ENCODE data around the gene APCDD1L. TPM values are rescaled to one million over a fixed set of nuclear protein-coding genes. Genes with fewer than 3 reads are reported as not detected.
A peak's percentile ranks its signal among the peaks of the same experiment; 100 is the strongest.

The APCDD1L gene
- total RNA-seq, 4 donors from 2014 or later = 0.07 to 0.22 TPM; not detected in 2

DNA sequence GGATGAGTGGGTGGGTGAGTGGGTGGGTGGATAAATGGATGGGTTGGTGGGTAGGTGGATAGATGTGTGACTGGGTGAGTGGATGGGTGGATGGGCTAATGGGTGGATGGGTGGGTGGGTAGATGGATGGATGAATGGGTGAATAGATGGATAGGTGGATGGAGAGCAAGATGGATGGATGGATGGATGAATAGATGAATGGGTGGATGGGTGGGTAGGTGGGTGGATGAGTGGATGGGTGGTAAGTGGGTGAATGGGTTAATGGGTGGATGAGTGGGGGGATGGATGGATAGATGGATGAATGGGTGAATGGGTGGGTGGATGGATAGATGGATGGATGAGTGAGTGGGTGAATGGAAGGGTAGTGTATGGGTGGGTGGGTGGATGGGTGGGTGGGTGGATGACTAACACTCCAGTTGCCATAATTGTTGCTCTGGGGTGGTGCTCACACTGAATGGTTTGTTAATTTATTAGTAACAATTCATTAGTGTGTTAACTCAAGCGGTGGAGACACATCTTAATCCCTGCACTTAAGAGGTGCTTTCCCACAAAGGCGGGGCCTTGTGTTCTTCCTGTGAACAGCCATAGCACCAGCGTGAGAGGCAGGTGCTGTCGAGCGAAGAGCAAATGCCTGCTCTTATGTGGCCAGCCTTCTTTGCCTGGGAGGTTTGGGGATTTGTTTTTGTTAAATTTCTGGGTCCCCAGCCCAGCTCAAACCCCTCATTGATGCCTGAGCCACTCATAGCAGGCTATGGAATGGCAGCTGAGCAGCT, 4.9 kb upstream of the APCDD1L start:
- intact Hi-C loops (cut with DNase I; ENCODE audit: low total_unique reads) = no loop called here

DNA sequence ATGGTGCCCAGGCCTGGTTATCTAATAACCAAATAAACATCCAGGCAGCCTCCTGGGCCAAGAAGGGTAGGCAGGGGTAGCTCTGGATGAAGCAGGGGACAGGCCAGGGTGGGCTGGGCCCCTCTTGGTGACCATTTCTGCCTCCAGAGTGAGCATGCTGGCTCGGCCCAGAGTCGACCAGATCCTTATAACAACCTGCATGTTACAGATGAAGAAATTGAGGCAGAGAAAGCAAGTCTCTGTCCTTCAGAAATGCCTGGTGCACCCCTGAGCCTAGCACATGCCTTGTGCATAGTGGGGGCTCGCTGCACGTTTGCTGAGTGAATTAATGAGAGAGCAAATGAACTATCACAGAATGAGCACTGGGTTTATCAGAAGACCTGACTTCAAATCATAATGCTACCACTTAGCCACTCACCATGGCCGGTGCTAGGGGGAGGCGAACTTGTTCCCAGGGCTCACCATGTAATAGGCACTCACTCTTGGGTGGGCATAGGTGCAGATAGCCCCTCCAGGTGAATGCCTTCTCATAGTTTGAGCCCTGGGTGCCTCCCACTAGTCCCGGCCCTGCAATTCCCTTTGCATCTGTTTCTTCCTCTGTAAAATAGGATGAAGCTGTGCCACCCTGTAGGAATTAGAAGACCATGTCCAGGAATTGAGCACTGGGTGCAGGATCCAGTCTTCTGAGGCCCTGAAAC, 3.8 kb upstream of the APCDD1L start:
- no peak overlapping the region for H3K27ac ChIP-seq
- ATAC-seq (no peak), DNase-seq (no peak)
- H3K4me3 ChIP-seq = no peak overlapping the region
- no peaks in the 10 kb centered on the region for H3K4me1 ChIP-seq
- intact Hi-C loops (cut with DNase I; ENCODE audit: low total_unique reads) (no loop called here), in situ Hi-C loops (cut with MboI; ENCODE audit: low sequenced_read_pairs in 4 of 4) (no loop called here)
- peaks cover 10 to 15% (median 11%) of the 10 kb centered on the region in 3 donors for H3K27me3 ChIP-seq
- no peaks in the 10 kb centered on the region for H3K9me3 ChIP-seq
- no peaks in the 10 kb centered on the region for H3K36me3 ChIP-seq
- TF ChIP-seq, protein P1, sequence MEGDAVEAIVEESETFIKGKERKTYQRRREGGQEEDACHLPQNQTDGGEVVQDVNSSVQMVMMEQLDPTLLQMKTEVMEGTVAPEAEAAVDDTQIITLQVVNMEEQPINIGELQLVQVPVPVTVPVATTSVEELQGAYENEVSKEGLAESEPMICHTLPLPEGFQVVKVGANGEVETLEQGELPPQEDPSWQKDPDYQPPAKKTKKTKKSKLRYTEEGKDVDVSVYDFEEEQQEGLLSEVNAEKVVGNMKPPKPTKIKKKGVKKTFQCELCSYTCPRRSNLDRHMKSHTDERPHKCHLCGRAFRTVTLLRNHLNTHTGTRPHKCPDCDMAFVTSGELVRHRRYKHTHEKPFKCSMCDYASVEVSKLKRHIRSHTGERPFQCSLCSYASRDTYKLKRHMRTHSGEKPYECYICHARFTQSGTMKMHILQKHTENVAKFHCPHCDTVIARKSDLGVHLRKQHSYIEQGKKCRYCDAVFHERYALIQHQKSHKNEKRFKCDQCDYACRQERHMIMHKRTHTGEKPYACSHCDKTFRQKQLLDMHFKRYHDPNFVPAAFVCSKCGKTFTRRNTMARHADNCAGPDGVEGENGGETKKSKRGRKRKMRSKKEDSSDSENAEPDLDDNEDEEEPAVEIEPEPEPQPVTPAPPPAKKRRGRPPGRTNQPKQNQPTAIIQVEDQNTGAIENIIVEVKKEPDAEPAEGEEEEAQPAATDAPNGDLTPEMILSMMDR (IDR thresholded peaks at IDR 0.05 in 4 of 5, conservative IDR thresholded peaks at IDR 0.05 in 1 of 5) = no peak
- TF ChIP-seq POLR2A (IDR thresholded peaks at IDR 0.05) = no peak

More for the DNA sequence above, 4.9 kb upstream of the APCDD1L start:
- ATAC-seq (no peak), DNase-seq (no peak)
- H3K4me3 ChIP-seq = no peak overlapping the region
- no peaks in the 10 kb centered on the region for H3K9me3 ChIP-seq
- no peaks in the 10 kb centered on the region for H3K4me1 ChIP-seq
- in situ Hi-C loops (cut with MboI; ENCODE audit: low sequenced_read_pairs in 4 of 4) = no loop called here
- H3K27ac ChIP-seq = no peak overlapping the region
- peaks cover 0 to 8% (median 4%) of the 10 kb centered on the region in 3 donors for H3K27me3 ChIP-seq
- H3K36me3 ChIP-seq = no peaks in the 10 kb centered on the region
- no peak for TF ChIP-seq POLR2A (IDR thresholded peaks at IDR 0.05)
- TF ChIP-seq, protein P1 (IDR thresholded peaks at IDR 0.05 in 4 of 5, conservative IDR thresholded peaks at IDR 0.05 in 1 of 5) = no peak

DNA sequence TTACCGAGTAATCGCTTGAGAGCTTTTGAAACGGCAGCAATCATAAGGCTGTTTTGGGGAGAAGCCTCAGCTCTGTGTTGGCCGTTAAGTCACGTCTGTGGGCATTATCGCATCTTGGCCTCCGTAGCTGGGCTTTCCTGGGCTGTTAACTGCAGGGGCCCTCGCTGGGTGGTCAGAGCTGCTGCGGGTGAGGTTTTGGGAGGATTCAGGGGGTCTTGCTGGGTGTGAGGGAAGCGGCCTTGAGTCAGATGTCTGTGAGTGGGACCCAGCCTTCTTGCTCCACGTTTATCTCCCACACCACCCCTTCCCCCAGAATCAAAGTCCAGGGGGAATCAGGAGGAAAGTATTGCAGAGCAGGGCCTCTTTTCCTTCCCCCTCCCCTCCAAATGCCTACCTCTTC, 3.2 kb upstream of the APCDD1L start:
- Histone ChIP-seq H3K27ac (no peak overlapping the region), H3K36me3 (no peaks in the 10 kb centered on the region), H3K27me3 (peaks cover 14 to 22% (median 16%) of the 10 kb centered on the region in 3 donors), H3K4me3 (no peak overlapping the region), H3K4me1 (no peaks in the 10 kb centered on the region), H3K9me3 (no peaks in the 10 kb centered on the region)
- in situ Hi-C loops (cut with MboI; ENCODE audit: low sequenced_read_pairs in 4 of 4) = no loop called here
- intact Hi-C loops (cut with DNase I; ENCODE audit: low total_unique reads) = no loop called here
- ATAC-seq (no peak), DNase-seq (no peak)
- TF ChIP-seq, protein P1 (IDR thresholded peaks at IDR 0.05 in 4 of 5, conservative IDR thresholded peaks at IDR 0.05 in 1 of 5) = no peak
- no peak for TF ChIP-seq POLR2A (IDR thresholded peaks at IDR 0.05)

DNA sequence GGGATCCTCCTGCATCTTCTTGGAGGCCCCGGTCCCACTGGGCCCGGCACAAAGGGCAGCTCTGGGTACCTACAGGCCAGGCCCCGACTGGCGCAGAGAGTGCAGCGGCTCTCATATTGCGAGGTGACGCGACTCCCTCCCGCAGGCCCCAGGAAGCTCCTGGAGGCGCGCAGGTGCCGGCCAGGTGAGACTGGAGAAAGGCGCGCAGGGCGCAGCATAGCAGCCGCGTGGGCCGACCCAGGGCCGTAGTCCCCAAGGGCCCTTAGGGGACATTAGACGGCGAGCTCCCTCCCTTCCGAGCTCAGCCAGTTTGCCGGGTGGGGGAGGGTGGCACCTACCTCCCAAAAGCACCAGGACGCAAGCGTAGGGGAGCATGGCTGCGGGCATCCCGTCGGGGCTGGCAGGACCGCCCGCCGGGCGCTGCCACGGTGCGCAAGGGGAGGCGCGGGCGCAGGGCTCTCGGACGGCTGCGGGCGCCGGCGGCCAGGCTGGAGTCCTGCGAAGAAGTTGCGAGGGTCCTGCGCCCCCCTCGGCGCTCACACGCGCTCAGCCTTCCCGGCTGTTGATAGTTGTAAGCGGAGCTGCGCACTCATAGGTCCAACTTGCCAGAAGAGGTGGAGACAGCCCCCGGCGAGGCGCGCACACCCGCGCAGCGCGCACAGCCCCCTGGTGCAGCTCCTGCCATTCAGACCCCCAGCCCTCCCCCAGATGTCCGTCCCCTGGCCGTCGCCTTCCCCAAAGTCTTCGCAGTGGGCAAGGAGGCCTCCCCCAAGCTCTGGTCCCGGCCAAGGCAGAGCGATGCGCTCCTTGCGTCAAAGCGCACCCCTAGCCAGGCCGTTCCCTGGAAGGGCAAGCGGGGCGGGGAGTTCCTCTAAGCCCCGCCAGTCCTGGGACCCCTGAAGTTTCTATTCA, 622 bp downstream of the APCDD1L start:
- Histone ChIP-seq H3K27me3 (peaks cover 28 to 35% (median 33%) of the 10 kb centered on the region in 3 donors), H3K9me3 (no peaks in the 10 kb centered on the region), H3K4me3 (peak overlapping the region in 3 of 4 donors; percentile 22 to 33 (median 25)), H3K4me1 (no peaks in the 10 kb centered on the region), H3K36me3 (no peaks in the 10 kb centered on the region), H3K27ac (no peak overlapping the region)
- no peak for TF ChIP-seq POLR2A (IDR thresholded peaks at IDR 0.05)
- TF ChIP-seq, protein P1 (IDR thresholded peaks at IDR 0.05 in 4 of 5, conservative IDR thresholded peaks at IDR 0.05 in 1 of 5) = no peak
- no peak for ATAC-seq
- no peak for DNase-seq
- in situ Hi-C loops (cut with MboI; ENCODE audit: low sequenced_read_pairs in 4 of 4) = no loop called here
- intact Hi-C loops (cut with DNase I; ENCODE audit: low total_unique reads) = no loop called here

Measured in gastrocnemius medialis (tissue), 4 donors.